Suprapubic skin (tissue), 3 donors: ENCODE measurements around the gene IQCB1.

Source experiments
- CTCF ChIP-seq, 2 donors: fragments of 200-600 bp in 1 of 2; fragments of 450-650 bp in 1 of 2; sonication (generic) in 1 of 2; IDR thresholded peaks; one replicate each; pipeline ENCODE4 v1.5.1; 2016 to 2019; ENCODE audit warnings: antibody characterized with exemption in 2 of 2, mild to moderate bottlenecking in 1 of 2, moderate library complexity in 1 of 2
- POLR2A ChIP-seq, 2 donors: fragments of 450-650 bp; IDR thresholded peaks; one replicate each; pipeline ENCODE4 v1.6.1; 2017; ENCODE audit warnings: antibody characterized with exemption in 2 of 2, mild to moderate bottlenecking in 2 of 2, moderate library complexity in 2 of 2

- TF ChIP-seq CTCF (IDR thresholded peaks at IDR 0.05), result no peak
- no peak for TF ChIP-seq POLR2A (IDR thresholded peaks at IDR 0.05)
These were observed 114.7 kb downstream of the IQCB1 start for GRCh38 chr3:121720163-121720562.
